GM12878 (cell line): ENCODE data around the gene SLC25A20. TPM values are rescaled to one million over a fixed set of nuclear protein-coding genes. Genes with fewer than 3 reads are reported as not detected.

Source experiments
- CREM ChIP-seq: IDR thresholded peaks from 2 replicates; pipeline ENCODE4 v1.6.1; 2014; ENCODE audit warnings: antibody characterized with exemption, low read depth
- HCFC1 ChIP-seq: fragments of 150-350 bp; IDR thresholded peaks from 2 replicates; pipeline ENCODE4 v1.6.1; 2014; ENCODE audit warnings: low read length
- MYB ChIP-seq: fragments of 150-350 bp; IDR thresholded peaks from 2 replicates; pipeline ENCODE4 v1.6.1; 2014; ENCODE audit warnings: mild to moderate bottlenecking, low read depth, low read length, borderline replicate concordance
- MYC ChIP-seq: IDR thresholded peaks from 2 replicates; pipeline ENCODE4 v1.6.1; 2011; ENCODE audit warnings: mild to moderate bottlenecking, low read length, moderate library complexity, inconsistent platforms; ENCODE audit not compliant: insufficient read depth, insufficient replicate concordance, insufficient read length, severe bottlenecking
- NFIC ChIP-seq: IDR thresholded peaks from 2 replicates; pipeline ENCODE4 v1.6.1; 2012; ENCODE audit warnings: low read depth, mild to moderate bottlenecking, inconsistent platforms, low read length, moderate library complexity
- NFYB ChIP-seq: IDR thresholded peaks from 2 replicates; pipeline ENCODE4 v1.6.1; 2011; ENCODE audit warnings: low read depth, mild to moderate bottlenecking, low read length, improper control_type of control experiment, moderate library complexity; ENCODE audit not compliant: insufficient read depth
- NR2C1 ChIP-seq: fragments of 450-650 bp; IDR thresholded peaks from 2 replicates; pipeline ENCODE4 v1.6.1; 2017; ENCODE audit warnings: antibody characterized with exemption, mild to moderate bottlenecking, moderate library complexity
- PAX5 ChIP-seq: IDR thresholded peaks from 2 replicates; pipeline ENCODE4 v1.6.1; 2011; ENCODE audit warnings: low read depth, low read length, borderline replicate concordance
- RCOR1 ChIP-seq: conservative IDR thresholded peaks from 2 replicates; pipeline ENCODE4 v1.6.1; 2012; ENCODE audit warnings: low read depth, low read length, improper control_type of control experiment
- RELA ChIP-seq: fragments of 450-650 bp; IDR thresholded peaks from 2 replicates; pipeline ENCODE4 v1.8.0; 2014; ENCODE audit warnings: borderline replicate concordance; ENCODE audit not compliant: partially characterized antibody
- ZBTB40 ChIP-seq: fragments of 450-650 bp; IDR thresholded peaks from 2 replicates; pipeline ENCODE4 v1.6.1; 2016; ENCODE audit warnings: mild to moderate bottlenecking, moderate library complexity, borderline replicate concordance
- polyA plus RNA-seq, 11 experiments: library from polyadenylated mRNA; depleted of rRNA in 4 of 11; unstranded in 6 of 11; stranded (reverse) in 5 of 11; fragments of >200 nt; fragmentation: Nextera tagmentation in 4 of 11; fragmentation: Illumina TruSeq in 1 of 11; extraction: Ambion mirVana in 4 of 11; extraction: Trizol in 1 of 11; gene quantifications; 1 replicate in 1 of 11; 2 replicates in 10 of 11; pipeline versions ENCODE4 v1.2.1 to v1.2.3, GENCODE V29; 2011 to 2016; ENCODE audit warnings: inconsistent platforms in 2 of 11, missing spikeins in 2 of 11, low read depth in 1 of 11
- total RNA-seq, 4 experiments: library from RNA; depleted of rRNA in 3 of 4; stranded (reverse); fragments of >200 nt in 3 of 4; fragmentation: Illumina TruSeq in 1 of 4; extraction: Trizol in 1 of 4; gene quantifications; 2 replicates each; pipeline versions ENCODE4 v1.2.1 to v1.2.3, GENCODE V29; 2013 to 2021
- TF ChIP-seq, protein P1 (sequence below): IDR thresholded peaks from 2 replicates; pipeline ENCODE4 v1.6.1; 2012; ENCODE audit warnings: improper control_type of control experiment, low read depth, low read length; ENCODE audit not compliant: insufficient replicate concordance
- TF ChIP-seq, protein P2 (sequence below): fragments of 450-650 bp; IDR thresholded peaks from 2 replicates; pipeline ENCODE4 v1.6.1; 2017; ENCODE audit warnings: mild to moderate bottlenecking, moderate library complexity

Gene SLC25A20
- total and polyA plus RNA-seq, 10 of the 15 experiments (the other 5 are each of a cell fraction or from before 2014, with no cell fraction given), result 12.9 to 38.6 (median 22.1) TPM

GRCh38 chr3:48918388-48919214 lies 19.9 kb upstream of the SLC25A20 start, which contains the start of gene ARIH2 (continued):
- TF ChIP-seq ZBTB40, result peak; percentile 94
- no peak for TF ChIP-seq RELA
- TF ChIP-seq CREM, result peak; percentile 89
- TF ChIP-seq, protein P1, sequence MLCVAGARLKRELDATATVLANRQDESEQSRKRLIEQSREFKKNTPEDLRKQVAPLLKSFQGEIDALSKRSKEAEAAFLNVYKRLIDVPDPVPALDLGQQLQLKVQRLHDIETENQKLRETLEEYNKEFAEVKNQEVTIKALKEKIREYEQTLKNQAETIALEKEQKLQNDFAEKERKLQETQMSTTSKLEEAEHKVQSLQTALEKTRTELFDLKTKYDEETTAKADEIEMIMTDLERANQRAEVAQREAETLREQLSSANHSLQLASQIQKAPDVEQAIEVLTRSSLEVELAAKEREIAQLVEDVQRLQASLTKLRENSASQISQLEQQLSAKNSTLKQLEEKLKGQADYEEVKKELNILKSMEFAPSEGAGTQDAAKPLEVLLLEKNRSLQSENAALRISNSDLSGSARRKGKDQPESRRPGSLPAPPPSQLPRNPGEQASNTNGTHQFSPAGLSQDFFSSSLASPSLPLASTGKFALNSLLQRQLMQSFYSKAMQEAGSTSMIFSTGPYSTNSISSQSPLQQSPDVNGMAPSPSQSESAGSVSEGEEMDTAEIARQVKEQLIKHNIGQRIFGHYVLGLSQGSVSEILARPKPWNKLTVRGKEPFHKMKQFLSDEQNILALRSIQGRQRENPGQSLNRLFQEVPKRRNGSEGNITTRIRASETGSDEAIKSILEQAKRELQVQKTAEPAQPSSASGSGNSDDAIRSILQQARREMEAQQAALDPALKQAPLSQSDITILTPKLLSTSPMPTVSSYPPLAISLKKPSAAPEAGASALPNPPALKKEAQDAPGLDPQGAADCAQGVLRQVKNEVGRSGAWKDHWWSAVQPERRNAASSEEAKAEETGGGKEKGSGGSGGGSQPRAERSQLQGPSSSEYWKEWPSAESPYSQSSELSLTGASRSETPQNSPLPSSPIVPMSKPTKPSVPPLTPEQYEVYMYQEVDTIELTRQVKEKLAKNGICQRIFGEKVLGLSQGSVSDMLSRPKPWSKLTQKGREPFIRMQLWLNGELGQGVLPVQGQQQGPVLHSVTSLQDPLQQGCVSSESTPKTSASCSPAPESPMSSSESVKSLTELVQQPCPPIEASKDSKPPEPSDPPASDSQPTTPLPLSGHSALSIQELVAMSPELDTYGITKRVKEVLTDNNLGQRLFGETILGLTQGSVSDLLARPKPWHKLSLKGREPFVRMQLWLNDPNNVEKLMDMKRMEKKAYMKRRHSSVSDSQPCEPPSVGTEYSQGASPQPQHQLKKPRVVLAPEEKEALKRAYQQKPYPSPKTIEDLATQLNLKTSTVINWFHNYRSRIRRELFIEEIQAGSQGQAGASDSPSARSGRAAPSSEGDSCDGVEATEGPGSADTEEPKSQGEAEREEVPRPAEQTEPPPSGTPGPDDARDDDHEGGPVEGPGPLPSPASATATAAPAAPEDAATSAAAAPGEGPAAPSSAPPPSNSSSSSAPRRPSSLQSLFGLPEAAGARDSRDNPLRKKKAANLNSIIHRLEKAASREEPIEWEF, result no peak
- 0 out of 2 replicates have a peak, but pooled peaks have one; percentile 3 for TF ChIP-seq NFYB
- TF ChIP-seq, protein P2, sequence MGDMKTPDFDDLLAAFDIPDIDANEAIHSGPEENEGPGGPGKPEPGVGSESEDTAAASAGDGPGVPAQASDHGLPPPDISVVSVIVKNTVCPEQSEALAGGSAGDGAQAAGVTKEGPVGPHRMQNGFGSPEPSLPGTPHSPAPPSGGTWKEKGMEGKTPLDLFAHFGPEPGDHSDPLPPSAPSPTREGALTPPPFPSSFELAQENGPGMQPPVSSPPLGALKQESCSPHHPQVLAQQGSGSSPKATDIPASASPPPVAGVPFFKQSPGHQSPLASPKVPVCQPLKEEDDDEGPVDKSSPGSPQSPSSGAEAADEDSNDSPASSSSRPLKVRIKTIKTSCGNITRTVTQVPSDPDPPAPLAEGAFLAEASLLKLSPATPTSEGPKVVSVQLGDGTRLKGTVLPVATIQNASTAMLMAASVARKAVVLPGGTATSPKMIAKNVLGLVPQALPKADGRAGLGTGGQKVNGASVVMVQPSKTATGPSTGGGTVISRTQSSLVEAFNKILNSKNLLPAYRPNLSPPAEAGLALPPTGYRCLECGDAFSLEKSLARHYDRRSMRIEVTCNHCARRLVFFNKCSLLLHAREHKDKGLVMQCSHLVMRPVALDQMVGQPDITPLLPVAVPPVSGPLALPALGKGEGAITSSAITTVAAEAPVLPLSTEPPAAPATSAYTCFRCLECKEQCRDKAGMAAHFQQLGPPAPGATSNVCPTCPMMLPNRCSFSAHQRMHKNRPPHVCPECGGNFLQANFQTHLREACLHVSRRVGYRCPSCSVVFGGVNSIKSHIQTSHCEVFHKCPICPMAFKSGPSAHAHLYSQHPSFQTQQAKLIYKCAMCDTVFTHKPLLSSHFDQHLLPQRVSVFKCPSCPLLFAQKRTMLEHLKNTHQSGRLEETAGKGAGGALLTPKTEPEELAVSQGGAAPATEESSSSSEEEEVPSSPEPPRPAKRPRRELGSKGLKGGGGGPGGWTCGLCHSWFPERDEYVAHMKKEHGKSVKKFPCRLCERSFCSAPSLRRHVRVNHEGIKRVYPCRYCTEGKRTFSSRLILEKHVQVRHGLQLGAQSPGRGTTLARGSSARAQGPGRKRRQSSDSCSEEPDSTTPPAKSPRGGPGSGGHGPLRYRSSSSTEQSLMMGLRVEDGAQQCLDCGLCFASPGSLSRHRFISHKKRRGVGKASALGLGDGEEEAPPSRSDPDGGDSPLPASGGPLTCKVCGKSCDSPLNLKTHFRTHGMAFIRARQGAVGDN, result peak; percentile 90
- peak; percentile 36 for TF ChIP-seq MYC
- TF ChIP-seq PAX5, result peak; percentile 76; the same call in 1 of the 2 replicates
- peak; percentile 97 for TF ChIP-seq NR2C1
- TF ChIP-seq HCFC1, result peak; percentile 18
- peak; percentile 77; the same call in 1 of the 2 replicates for TF ChIP-seq RCOR1
- 0 out of 2 replicates have a peak, but pooled peaks have one; percentile 25 for TF ChIP-seq MYB
- peak; percentile 50; the same call in 1 of the 2 replicates for TF ChIP-seq NFIC
